Smooth muscle cell (in vitro differentiated cells): ENCODE data around the gene UBE2K. TPM values are rescaled to one million over a fixed set of nuclear protein-coding genes. Genes with fewer than 3 reads are reported as not detected.

Experiments
- DNase-seq: peaks from one replicate; lab custom pipeline; 2025; ENCODE audit not compliant: unreplicated experiment; lab: John Stamatoyannopoulos, UW
- H2AFZ ChIP-seq: fragments of 200-600 bp; sonication (generic); 2 replicates; pipeline ENCODE4 v1.6.0; 2016; ENCODE audit warnings: antibody characterized with exemption, low read depth, mild to moderate bottlenecking
- H3F3A ChIP-seq: fragments of 200-600 bp; sonication (generic); 2 replicates; pipeline ENCODE4 v1.6.0; 2017; ENCODE audit warnings: antibody characterized with exemption, low read depth
- H3K27ac ChIP-seq: fragments of 200-600 bp; sonication (generic); 2 replicates; pipeline ENCODE4 v1.5.1; 2016; ENCODE audit warnings: low read depth, mild to moderate bottlenecking
- H3K27me3 ChIP-seq: fragments of 200-600 bp; sonication (generic); 2 replicates; pipeline ENCODE4 v1.6.1; 2016; ENCODE audit warnings: low read depth, mild to moderate bottlenecking
- H3K36me3 ChIP-seq: fragments of 200-600 bp; sonication (generic); 2 replicates; pipeline ENCODE4 v1.5.1; 2016; ENCODE audit warnings: low read depth
- H3K4me1 ChIP-seq: fragments of 200-600 bp; sonication (generic); 2 replicates; pipeline ENCODE4 v1.5.1; 2016; ENCODE audit warnings: low read depth
- H3K4me2 ChIP-seq: fragments of 200-600 bp; sonication (generic); 2 replicates; pipeline ENCODE4 v1.6.0; 2016; ENCODE audit warnings: mild to moderate bottlenecking
- H3K4me3 ChIP-seq: fragments of 200-600 bp; sonication (generic); 2 replicates; pipeline ENCODE4 v1.5.1; 2016; ENCODE audit warnings: mild to moderate bottlenecking
- H3K79me2 ChIP-seq: fragments of 200-600 bp; sonication (generic); 2 replicates; pipeline ENCODE4 v1.6.0; 2016; ENCODE audit warnings: low read depth, mild to moderate bottlenecking
- H3K9ac ChIP-seq: fragments of 200-600 bp; sonication (generic); 2 replicates; pipeline ENCODE4 v1.6.0; 2016; ENCODE audit warnings: low read depth
- H3K9me3 ChIP-seq: fragments of 200-600 bp; sonication (generic); replicated peaks from 2 replicates; pipeline ENCODE4 v1.5.1; 2016; ENCODE audit warnings: low read depth
- H4K20me1 ChIP-seq: fragments of 200-600 bp; sonication (generic); 2 replicates; pipeline ENCODE4 v1.6.0; 2016; ENCODE audit warnings: low read depth
- WGBS: methylation state at CpG from one replicate; pipeline ENCODE4 v1.1.7; 2016; ENCODE audit warnings: low lambda C conversion rate; 5-methylcytosine and 5-hydroxymethylcytosine counted together
- polyA plus RNA-seq: library from polyadenylated mRNA; unstranded; fragments of >200 nt; fragmentation: Nextera tagmentation; extraction: Ambion mirVana; gene quantifications from 2 replicates; pipeline ENCODE4 v1.2.1, GENCODE V29; 2016
- total RNA-seq: library from RNA; depleted of rRNA; stranded (reverse); fragments of >200 nt; gene quantifications from 2 replicates; pipeline ENCODE4 v1.2.3, GENCODE V29; 2014
- TF ChIP-seq, protein P1 (sequence below): fragments of 200-600 bp; sonication (generic); IDR thresholded peaks from 2 replicates; pipeline ENCODE4 v1.5.1; 2017; ENCODE audit warnings: borderline replicate concordance, mild to moderate bottlenecking, antibody characterized with exemption; ENCODE audit not compliant: insufficient read depth, poor library complexity, severe bottlenecking

Gene UBE2K
- total RNA-seq (25.8 and 32.4 TPM in 2 replicates), polyA plus RNA-seq (84.1 and 118 TPM in 2 replicates)

GRCh38 chr4:39697740-39698423 lies at the start of gene UBE2K:
Gene UBE2K (plus strand): TSS chr4:39698136. CDS start chr4:39698328, 192 bp downstream.
- Histone ChIP-seq H3K9ac (peak within 1 kb of the TSS; percentile 94), H3K9me3 (no peaks in the 10 kb centered on the region), H4K20me1 (peaks cover 42% of the 10 kb centered on the region), H3K27ac (peak within 1 kb of the TSS; percentile 90), H3K79me2 (peaks cover 49% of the 10 kb centered on the region), H2AFZ (peak within 1 kb of the TSS; percentile 74), H3K27me3 (no peaks in the 10 kb centered on the region), H3K36me3 (no peaks in the 10 kb centered on the region), H3F3A (peaks cover 5% of the 10 kb centered on the region), H3K4me1 (peaks cover 25% of the 10 kb centered on the region), H3K4me2 (peak within 1 kb of the TSS; percentile 95), H3K4me3 (peak within 1 kb of the TSS; percentile 98)
- TF ChIP-seq, protein P1, sequence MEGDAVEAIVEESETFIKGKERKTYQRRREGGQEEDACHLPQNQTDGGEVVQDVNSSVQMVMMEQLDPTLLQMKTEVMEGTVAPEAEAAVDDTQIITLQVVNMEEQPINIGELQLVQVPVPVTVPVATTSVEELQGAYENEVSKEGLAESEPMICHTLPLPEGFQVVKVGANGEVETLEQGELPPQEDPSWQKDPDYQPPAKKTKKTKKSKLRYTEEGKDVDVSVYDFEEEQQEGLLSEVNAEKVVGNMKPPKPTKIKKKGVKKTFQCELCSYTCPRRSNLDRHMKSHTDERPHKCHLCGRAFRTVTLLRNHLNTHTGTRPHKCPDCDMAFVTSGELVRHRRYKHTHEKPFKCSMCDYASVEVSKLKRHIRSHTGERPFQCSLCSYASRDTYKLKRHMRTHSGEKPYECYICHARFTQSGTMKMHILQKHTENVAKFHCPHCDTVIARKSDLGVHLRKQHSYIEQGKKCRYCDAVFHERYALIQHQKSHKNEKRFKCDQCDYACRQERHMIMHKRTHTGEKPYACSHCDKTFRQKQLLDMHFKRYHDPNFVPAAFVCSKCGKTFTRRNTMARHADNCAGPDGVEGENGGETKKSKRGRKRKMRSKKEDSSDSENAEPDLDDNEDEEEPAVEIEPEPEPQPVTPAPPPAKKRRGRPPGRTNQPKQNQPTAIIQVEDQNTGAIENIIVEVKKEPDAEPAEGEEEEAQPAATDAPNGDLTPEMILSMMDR, result no peak
- DNase-seq, result peak; percentile 68
- WGBS, result under 1% methylated on average over 81 of the region's 84 CpGs

DNA sequence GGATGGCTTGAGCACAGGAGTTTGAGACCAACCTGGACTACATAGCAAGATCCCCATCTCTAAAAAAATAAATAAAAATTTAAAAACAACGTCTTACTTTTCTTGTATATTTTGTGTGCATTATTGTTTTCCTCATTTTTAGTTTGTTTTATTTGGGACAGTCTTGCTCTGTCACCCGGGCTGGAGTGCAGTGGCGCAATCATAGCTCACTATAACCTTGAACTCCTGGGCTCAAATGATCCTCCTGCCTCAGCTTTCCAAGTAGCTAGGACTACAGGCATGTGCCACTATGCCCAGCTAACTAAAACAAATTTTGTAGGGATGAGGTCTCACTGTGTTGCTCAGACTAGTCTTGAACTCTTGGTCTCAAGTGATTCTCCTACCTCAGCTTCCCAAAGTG lies 49.7 kb upstream of the UBE2K start:
- Histone ChIP-seq H2AFZ (no peak overlapping the region), H3K36me3 (no peaks in the 10 kb centered on the region), H3K4me3 (no peak overlapping the region), H3K9ac (no peak overlapping the region), H3K9me3 (no peaks in the 10 kb centered on the region), H3K4me1 (no peaks in the 10 kb centered on the region), H3K4me2 (no peak overlapping the region), H4K20me1 (no peaks in the 10 kb centered on the region), H3K27me3 (no peaks in the 10 kb centered on the region), H3K79me2 (no peaks in the 10 kb centered on the region), H3K27ac (no peak overlapping the region), H3F3A (no peaks in the 10 kb centered on the region)
- 87% methylated on average over 3 of the region's 3 CpGs for whole genome bisulfite sequencing
- DNase-seq, result no peak
- TF ChIP-seq, protein P1, result no peak

DNA sequence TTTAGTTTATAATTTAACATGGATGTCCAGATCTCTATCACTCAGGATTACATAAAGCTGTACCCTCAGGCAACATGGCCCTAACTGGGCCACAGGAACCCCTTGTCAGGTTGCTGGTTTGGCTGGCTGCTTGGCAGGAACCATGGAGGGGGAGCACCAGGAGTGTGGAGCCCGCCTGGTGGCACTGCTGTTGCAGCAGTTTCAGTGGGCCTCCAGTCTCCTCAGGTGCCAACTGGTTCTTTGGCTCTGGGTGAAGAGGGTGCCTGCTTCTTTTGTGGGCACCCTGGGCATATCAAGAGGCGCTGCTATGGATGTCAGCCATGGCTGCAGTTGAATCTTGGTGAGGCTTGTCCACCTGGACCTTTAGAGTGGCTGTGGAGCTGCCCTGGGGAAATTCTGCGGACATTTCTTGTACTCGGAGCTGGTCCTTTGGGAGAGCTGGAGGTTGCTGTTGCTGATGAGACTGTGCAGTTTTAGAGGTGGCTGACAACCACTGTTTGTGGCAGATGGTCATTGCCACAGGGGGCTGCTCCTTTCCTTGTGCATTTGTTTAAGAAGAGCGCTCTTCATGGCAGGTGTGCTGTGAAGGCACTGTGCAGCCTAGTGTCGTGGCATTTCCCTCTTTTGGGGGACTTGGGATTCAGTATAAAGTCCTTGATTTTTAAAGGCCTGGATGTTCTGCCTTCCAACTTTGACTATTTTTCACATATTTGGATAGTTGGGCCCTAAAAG lies 48.9 kb upstream of the UBE2K start:
- no peaks in the 10 kb centered on the region for H3K36me3 ChIP-seq
- H3K4me3 ChIP-seq, result no peak overlapping the region
- H3K4me2 ChIP-seq, result no peak overlapping the region
- no peak overlapping the region for H2AFZ ChIP-seq
- no peaks in the 10 kb centered on the region for H3K79me2 ChIP-seq
- TF ChIP-seq, protein P1, result no peak
- 96% methylated on average over 6 of the region's 6 CpGs for WGBS
- no peak for DNase-seq
- H3K27ac ChIP-seq, result no peak overlapping the region
- no peak overlapping the region for H3K9ac ChIP-seq
- H3K4me1 ChIP-seq, result no peaks in the 10 kb centered on the region
- H4K20me1 ChIP-seq, result no peaks in the 10 kb centered on the region
- no peaks in the 10 kb centered on the region for H3K27me3 ChIP-seq
- H3K9me3 ChIP-seq, result no peaks in the 10 kb centered on the region
- H3F3A ChIP-seq, result no peaks in the 10 kb centered on the region
